Neural crest cell (in vitro differentiated cells): ENCODE results near the gene PRRG2. TPM values are rescaled to one million over a fixed set of nuclear protein-coding genes. Genes with fewer than 3 reads are reported as not detected.

Experiments used
- DNase-seq: peaks from one replicate; pipeline ENCODE4 v3.0.0; 2021; ENCODE audit warnings: low read depth, mixed read lengths, low spot score
- H3K27ac Mint-ChIP-seq: one replicate; pipeline ENCODE4 v1.8.0; 2021; ENCODE audit warnings: mild to moderate bottlenecking, mixed read lengths; ENCODE audit not compliant: unreplicated experiment
- H3K27me3 Mint-ChIP-seq: 2 replicates; pipeline ENCODE4 v1.8.0; 2021; ENCODE audit warnings: low read depth, mild to moderate bottlenecking, mixed read lengths
- H3K36me3 Mint-ChIP-seq: 2 replicates; pipeline ENCODE4 v1.8.0; 2021; ENCODE audit warnings: low read depth, mild to moderate bottlenecking, mixed read lengths
- H3K4me1 Mint-ChIP-seq: 2 replicates; pipeline ENCODE4 v1.8.0; 2021; ENCODE audit warnings: mixed read lengths
- H3K4me3 Mint-ChIP-seq: one replicate; pipeline ENCODE4 v1.8.0; 2021; ENCODE audit warnings: mild to moderate bottlenecking, mixed read lengths
- H3K9me3 Mint-ChIP-seq: 2 replicates; pipeline ENCODE4 v1.8.0; 2021; ENCODE audit warnings: mixed read lengths
- total RNA-seq: library from RNA; stranded (reverse); gene quantifications from 2 replicates; pipeline ENCODE4 v1.2.1, GENCODE V29; 2021
- TF ChIP-seq, protein P1 (sequence below): fragments of 200-600 bp; sonication (generic); conservative IDR thresholded peaks from 2 replicates; pipeline ENCODE4 v1.5.0; 2021; ENCODE audit warnings: antibody characterized with exemption, mild to moderate bottlenecking

Gene PRRG2
- total RNA-seq, 1 donor from 2014 or later, result 1.0 TPM

DNA sequence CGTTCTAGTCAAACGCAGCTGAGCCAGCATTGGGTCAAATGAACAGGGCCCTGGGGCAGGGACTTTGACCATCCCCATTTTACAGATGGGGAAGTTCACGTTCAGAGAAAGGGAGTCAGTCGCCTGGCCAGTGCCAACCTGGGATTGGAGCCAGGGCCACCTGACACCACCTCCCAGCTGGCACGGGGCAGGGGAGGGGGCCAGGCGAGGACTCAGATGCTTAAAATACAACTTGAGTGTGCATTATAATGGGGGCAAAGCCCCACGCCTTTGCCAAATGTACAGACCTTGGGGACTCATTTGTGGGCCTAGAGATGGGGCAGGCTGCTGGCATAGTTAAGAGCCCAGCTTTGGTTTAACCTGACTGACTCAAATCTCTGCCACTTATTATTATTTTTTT, 24.5 kb downstream of the PRRG2 start:
- H3K4me1 Mint-ChIP-seq, result no peaks in the 10 kb centered on the region
- H3K36me3 Mint-ChIP-seq, result peaks cover 12% of the 10 kb centered on the region
- H3K27ac Mint-ChIP-seq, result no peak overlapping the region
- DNase-seq, result no peak
- TF ChIP-seq, protein P1, sequence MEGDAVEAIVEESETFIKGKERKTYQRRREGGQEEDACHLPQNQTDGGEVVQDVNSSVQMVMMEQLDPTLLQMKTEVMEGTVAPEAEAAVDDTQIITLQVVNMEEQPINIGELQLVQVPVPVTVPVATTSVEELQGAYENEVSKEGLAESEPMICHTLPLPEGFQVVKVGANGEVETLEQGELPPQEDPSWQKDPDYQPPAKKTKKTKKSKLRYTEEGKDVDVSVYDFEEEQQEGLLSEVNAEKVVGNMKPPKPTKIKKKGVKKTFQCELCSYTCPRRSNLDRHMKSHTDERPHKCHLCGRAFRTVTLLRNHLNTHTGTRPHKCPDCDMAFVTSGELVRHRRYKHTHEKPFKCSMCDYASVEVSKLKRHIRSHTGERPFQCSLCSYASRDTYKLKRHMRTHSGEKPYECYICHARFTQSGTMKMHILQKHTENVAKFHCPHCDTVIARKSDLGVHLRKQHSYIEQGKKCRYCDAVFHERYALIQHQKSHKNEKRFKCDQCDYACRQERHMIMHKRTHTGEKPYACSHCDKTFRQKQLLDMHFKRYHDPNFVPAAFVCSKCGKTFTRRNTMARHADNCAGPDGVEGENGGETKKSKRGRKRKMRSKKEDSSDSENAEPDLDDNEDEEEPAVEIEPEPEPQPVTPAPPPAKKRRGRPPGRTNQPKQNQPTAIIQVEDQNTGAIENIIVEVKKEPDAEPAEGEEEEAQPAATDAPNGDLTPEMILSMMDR, result no peak
- H3K27me3 Mint-ChIP-seq, result no peaks in the 10 kb centered on the region
- no peak overlapping the region for H3K4me3 Mint-ChIP-seq
- no peaks in the 10 kb centered on the region for H3K9me3 Mint-ChIP-seq

DNA sequence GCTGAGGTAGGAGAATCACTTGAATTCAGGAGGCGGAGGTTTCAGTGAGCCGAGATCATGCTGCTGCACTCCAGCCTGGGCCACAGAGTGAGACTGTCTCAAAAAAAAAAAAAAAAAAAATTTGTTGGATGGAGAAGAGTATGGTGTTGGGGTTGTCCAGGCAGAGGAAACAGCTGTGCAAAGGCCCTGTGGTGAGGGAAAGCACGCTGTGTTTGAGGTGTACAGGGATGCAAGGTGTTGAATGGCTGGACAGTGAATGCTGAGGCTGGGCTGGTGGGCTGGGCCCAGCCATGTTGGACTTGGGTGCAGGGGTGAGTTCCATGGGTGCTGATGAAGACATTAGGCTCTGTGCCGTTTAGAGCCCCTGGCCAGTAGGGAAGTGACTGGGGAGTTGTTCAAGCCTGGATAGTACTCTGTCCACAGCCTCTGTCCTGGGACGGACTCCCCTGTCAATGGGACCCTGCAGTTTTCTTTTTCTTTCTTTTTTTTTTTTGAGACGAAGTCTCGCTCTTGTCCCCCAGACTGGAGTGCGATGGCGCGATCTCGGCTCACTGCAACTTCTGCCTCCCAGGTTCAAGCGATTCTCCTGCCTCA, 28.5 kb downstream of the PRRG2 start:
- DNase-seq, result no peak
- peaks cover 3% of the 10 kb centered on the region for H3K4me1 Mint-ChIP-seq
- H3K27ac Mint-ChIP-seq, result no peak overlapping the region
- no peak overlapping the region for H3K4me3 Mint-ChIP-seq
- no peaks in the 10 kb centered on the region for H3K36me3 Mint-ChIP-seq
- no peaks in the 10 kb centered on the region for H3K27me3 Mint-ChIP-seq
- H3K9me3 Mint-ChIP-seq, result no peaks in the 10 kb centered on the region
- TF ChIP-seq, protein P1, result no peak

DNA sequence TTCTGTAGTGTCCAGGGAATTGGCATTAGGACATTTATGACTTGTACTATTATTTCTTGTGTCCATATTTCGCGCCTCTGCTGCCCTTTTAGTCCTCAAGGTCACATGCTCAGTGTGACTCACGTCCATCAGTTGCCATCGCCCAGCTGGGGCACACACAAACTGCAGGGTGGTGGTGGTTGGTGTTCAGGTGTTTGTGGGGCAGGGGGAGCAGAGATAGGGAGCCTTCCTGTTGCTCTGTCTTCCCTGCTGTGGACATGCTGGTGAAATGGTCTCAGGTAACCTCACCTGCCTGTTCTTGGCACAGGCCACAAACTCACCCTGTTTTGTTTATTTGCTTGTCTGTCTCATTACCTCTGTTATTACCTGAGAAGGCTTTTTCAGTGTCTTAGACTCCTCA, 32.3 kb downstream of the PRRG2 start:
- no peak overlapping the region for H3K27ac Mint-ChIP-seq
- peaks cover 3% of the 10 kb centered on the region for H3K36me3 Mint-ChIP-seq
- H3K9me3 Mint-ChIP-seq, result no peaks in the 10 kb centered on the region
- H3K27me3 Mint-ChIP-seq, result no peaks in the 10 kb centered on the region
- TF ChIP-seq, protein P1, result no peak
- H3K4me1 Mint-ChIP-seq, result peaks cover 3% of the 10 kb centered on the region
- no peak for DNase-seq
- no peak overlapping the region for H3K4me3 Mint-ChIP-seq

DNA sequence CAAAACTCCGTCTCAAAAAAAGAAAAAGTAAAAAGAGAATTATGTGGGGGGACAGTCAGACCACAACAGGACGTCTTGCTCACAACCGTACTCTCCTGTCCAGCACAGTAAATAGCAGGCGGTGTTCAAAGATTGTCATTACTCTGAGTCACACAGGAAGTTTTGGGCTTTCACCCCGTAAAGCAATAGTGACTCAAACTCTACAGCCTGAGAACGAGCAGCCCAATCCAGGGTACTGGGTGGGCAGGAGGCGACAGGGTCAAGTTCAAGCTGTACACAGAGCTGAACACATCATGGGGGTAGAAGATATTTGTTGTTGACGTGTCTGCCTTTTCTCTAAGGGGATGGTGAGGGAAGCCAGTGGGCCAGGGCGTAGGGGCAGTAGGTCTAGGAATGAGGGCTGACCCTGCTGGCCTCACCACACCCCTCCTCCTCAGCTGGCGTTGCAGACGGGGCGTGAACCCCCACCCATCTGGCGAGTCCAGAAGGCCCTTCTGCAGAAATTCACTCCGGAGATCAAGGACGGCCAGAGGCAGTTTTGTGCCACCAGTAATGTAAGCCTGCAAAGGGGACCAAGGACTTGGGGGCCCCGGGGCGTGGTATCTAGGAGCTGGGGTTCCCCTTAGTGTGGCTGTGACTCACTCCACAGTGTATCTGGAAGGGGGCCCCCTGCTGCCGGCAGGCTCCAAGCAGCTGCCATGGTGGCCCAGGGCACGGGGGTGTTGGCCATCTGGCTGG, 33.1 kb downstream of the PRRG2 start:
- H3K9me3 Mint-ChIP-seq, result no peaks in the 10 kb centered on the region
- H3K27me3 Mint-ChIP-seq, result no peaks in the 10 kb centered on the region
- H3K4me1 Mint-ChIP-seq, result peaks cover 3% of the 10 kb centered on the region
- no peak for DNase-seq
- H3K27ac Mint-ChIP-seq, result peak overlapping the region; percentile 39
- TF ChIP-seq, protein P1, result no peak
- no peak overlapping the region for H3K4me3 Mint-ChIP-seq
- peaks cover 7% of the 10 kb centered on the region for H3K36me3 Mint-ChIP-seq

DNA sequence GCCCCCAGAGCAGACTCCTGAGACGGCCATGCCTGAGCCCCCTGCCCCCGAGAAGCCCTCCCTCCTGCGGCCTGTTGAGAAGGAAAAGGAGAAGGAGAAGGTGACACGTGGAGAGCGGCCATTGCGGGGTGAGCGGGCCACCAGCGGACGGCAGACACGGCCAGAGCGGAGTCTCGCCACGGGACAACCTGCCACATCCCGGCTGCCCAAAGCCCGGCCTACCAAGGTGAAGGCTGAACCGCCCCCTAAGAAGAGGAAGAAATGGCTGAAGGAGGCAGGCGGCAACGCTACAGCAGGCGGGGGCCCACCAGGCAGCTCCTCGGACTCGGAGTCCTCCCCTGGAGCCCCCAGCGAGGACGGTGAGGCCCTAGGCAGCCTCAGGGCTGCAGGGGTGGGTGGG, 34.7 kb downstream of the PRRG2 start:
- Mint-ChIP-seq H3K9me3 (no peaks in the 10 kb centered on the region), H3K36me3 (peaks cover 7% of the 10 kb centered on the region), H3K27ac (no peak overlapping the region), H3K4me3 (no peak overlapping the region), H3K27me3 (no peaks in the 10 kb centered on the region), H3K4me1 (peaks cover 3% of the 10 kb centered on the region)
- DNase-seq, result no peak
- TF ChIP-seq, protein P1, result no peak
